Nephron (organoid): ENCODE measurements around the gene TDG.

ENCODE experiments used
- H3K27ac Mint-ChIP-seq, 3 experiments: 2 replicates each; pipeline ENCODE4 v1.8.0; 2020; ENCODE audit warnings: mixed read lengths in 3 of 3, mild to moderate bottlenecking in 2 of 3, moderate library complexity in 1 of 3
- H3K27me3 Mint-ChIP-seq: 2 replicates; pipeline ENCODE4 v1.8.0; 2021; ENCODE audit warnings: low read depth, mild to moderate bottlenecking, moderate library complexity, mixed read lengths
- H3K36me3 Mint-ChIP-seq: 2 replicates; pipeline ENCODE4 v1.8.0; 2020; ENCODE audit warnings: low read depth, mixed read lengths
- H3K4me1 Mint-ChIP-seq: 2 replicates; pipeline ENCODE4 v1.8.0; 2020; ENCODE audit warnings: mixed read lengths
- H3K4me3 Mint-ChIP-seq, 3 experiments: 2 replicates each; pipeline ENCODE4 v1.8.0; 2020; ENCODE audit warnings: mild to moderate bottlenecking in 3 of 3, mixed read lengths in 3 of 3, moderate library complexity in 2 of 3
- H3K9me3 Mint-ChIP-seq: 2 replicates; pipeline ENCODE4 v1.8.0; 2020; ENCODE audit warnings: mixed read lengths
- TF ChIP-seq, protein P1 (sequence below), 3 experiments: fragments of 200-600 bp; sonication (generic); IDR thresholded peaks; one replicate each; pipeline ENCODE4 v1.5.0; 2021; ENCODE audit warnings: antibody characterized with exemption in 3 of 3; ENCODE audit not compliant: unreplicated experiment in 3 of 3

The TDG gene

GRCh38 chr12:103956509-103957027, 9.1 kb upstream of the TDG start:
- peak overlapping the region; percentile 97 to 100 (median 99) for H3K27ac Mint-ChIP-seq
- TF ChIP-seq, protein P1, sequence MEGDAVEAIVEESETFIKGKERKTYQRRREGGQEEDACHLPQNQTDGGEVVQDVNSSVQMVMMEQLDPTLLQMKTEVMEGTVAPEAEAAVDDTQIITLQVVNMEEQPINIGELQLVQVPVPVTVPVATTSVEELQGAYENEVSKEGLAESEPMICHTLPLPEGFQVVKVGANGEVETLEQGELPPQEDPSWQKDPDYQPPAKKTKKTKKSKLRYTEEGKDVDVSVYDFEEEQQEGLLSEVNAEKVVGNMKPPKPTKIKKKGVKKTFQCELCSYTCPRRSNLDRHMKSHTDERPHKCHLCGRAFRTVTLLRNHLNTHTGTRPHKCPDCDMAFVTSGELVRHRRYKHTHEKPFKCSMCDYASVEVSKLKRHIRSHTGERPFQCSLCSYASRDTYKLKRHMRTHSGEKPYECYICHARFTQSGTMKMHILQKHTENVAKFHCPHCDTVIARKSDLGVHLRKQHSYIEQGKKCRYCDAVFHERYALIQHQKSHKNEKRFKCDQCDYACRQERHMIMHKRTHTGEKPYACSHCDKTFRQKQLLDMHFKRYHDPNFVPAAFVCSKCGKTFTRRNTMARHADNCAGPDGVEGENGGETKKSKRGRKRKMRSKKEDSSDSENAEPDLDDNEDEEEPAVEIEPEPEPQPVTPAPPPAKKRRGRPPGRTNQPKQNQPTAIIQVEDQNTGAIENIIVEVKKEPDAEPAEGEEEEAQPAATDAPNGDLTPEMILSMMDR (IDR thresholded peaks at IDR 0.05; ENCODE audit: unreplicated experiment in 3 of 3) = no peak
- H3K9me3 Mint-ChIP-seq = no peaks in the 10 kb centered on the region
- H3K4me1 Mint-ChIP-seq = peaks cover 41% of the 10 kb centered on the region
- H3K36me3 Mint-ChIP-seq = peaks cover 31% of the 10 kb centered on the region
- no peaks in the 10 kb centered on the region for H3K27me3 Mint-ChIP-seq
- H3K4me3 Mint-ChIP-seq = peak overlapping the region; percentile 92 to 97 (median 93)

- Mint-ChIP-seq H3K9me3 (no peaks in the 10 kb centered on the region), H3K36me3 (peaks cover 18% of the 10 kb centered on the region), H3K27ac (peak overlapping the region; percentile 97 to 100 (median 99)), H3K4me1 (peaks cover 41% of the 10 kb centered on the region), H3K27me3 (no peaks in the 10 kb centered on the region), H3K4me3 (peak overlapping the region; percentile 92 to 97 (median 93))
- TF ChIP-seq, protein P1 (IDR thresholded peaks at IDR 0.05; ENCODE audit: unreplicated experiment in 3 of 3) = no peak
Measured at GRCh38 chr12:103957865-103958388, 7.7 kb upstream of the TDG start.

DNA sequence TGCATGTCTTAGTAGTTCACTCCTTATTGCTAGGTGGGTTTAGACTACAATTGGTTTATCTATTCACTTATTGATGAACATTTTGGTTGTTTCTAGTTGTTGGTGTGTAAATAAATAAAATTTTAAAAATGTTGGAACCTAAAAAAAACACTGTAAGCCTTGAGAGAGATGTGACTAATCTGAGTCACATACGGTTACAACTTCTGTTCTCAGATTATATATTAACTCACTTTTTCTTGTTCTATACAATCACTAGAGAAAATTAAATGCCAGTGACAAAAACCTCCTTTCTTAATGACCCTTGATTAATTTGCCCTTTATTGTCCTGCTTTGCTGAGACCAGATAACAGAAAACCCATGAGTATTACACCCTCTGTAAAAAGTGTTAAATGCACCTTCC, 7.1 kb upstream of the TDG start:
- H3K27ac Mint-ChIP-seq = peak overlapping the region; percentile 87 to 100 (median 95)
- H3K4me3 Mint-ChIP-seq = peak overlapping the region; percentile 73 to 81 (median 78)
- TF ChIP-seq, protein P1 (IDR thresholded peaks at IDR 0.05; ENCODE audit: unreplicated experiment in 3 of 3) = no peak
- H3K4me1 Mint-ChIP-seq = peaks cover 44% of the 10 kb centered on the region
- H3K36me3 Mint-ChIP-seq = peaks cover 11% of the 10 kb centered on the region
- no peaks in the 10 kb centered on the region for H3K9me3 Mint-ChIP-seq
- no peaks in the 10 kb centered on the region for H3K27me3 Mint-ChIP-seq

DNA sequence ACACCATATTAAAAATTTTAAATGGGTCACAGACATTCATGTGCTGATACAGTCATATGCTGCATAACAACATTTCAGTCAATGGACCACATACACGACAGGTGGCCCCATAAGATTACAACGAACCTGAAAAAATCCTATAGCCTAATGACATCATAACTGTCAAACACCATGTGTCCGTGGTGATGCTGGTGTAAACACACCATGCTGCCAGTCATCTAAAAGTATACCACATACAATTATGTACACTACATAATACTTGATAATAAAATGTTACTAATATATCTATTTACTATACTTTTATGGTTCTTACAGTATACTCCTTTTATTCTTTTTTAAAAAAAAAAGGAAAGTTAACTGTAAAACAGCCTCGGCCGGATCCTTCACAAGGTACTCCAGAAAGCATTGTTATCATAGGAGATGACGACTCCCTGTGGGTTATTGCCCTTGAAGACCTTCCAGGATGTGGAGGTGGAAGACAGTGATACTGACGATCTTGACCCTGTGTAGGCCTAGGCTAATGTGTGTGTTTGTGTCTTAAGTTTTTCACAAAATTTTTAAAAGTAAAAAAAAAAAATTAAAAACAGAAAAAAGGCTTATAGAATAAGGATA, 5.0 kb upstream of the TDG start:
- peaks cover 52% of the 10 kb centered on the region for H3K4me1 Mint-ChIP-seq
- no peaks in the 10 kb centered on the region for H3K9me3 Mint-ChIP-seq
- H3K36me3 Mint-ChIP-seq = no peaks in the 10 kb centered on the region
- TF ChIP-seq, protein P1 (IDR thresholded peaks at IDR 0.05; ENCODE audit: unreplicated experiment in 3 of 3) = no peak
- no peaks in the 10 kb centered on the region for H3K27me3 Mint-ChIP-seq
- H3K27ac Mint-ChIP-seq = peak overlapping the region in 1 of 3 experiments; percentile 46
- H3K4me3 Mint-ChIP-seq = peak overlapping the region in 1 of 3 experiments; percentile 22

GRCh38 chr12:103962493-103962892, 3.2 kb upstream of the TDG start:
- H3K27ac Mint-ChIP-seq = peak overlapping the region; percentile 33 to 51 (median 51)
- H3K27me3 Mint-ChIP-seq = no peaks in the 10 kb centered on the region
- H3K4me1 Mint-ChIP-seq = peaks cover 48% of the 10 kb centered on the region
- no peaks in the 10 kb centered on the region for H3K36me3 Mint-ChIP-seq
- TF ChIP-seq, protein P1 (IDR thresholded peaks at IDR 0.05; ENCODE audit: unreplicated experiment in 3 of 3) = no peak
- H3K4me3 Mint-ChIP-seq = peak overlapping the region in 2 of 3 experiments; percentile 56 to 58
- no peaks in the 10 kb centered on the region for H3K9me3 Mint-ChIP-seq
